ENCODE results near the gene DPP6. TPM values are rescaled to one million over a fixed set of nuclear protein-coding genes. Genes with fewer than 3 reads are reported as not detected.

The DPP6 gene
- total RNA-seq, 1 donor from 2014 or later = not detected

DNA sequence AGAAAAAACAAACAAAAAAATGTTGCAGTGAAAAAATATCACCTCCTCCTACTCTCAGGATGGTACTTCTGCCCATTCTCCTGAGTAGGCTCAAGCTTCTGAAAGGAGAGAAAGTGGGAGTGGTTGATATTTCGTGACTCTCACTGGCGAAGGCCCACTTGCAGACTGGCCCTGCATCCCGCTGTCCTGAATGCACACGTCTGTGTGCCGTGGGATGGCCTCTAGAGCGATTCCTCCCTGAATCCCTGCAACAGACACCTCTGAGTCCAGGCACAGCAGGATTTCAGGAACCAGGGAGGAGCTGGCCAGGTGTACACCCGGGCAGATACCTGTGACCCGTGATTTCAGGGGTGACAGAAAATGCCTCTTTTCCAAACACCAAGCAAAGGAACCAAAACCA lies 319.2 kb downstream of the DPP6 start:
- Mint-ChIP-seq H3K36me3 (ENCODE audit: unreplicated experiment) (peaks cover 7% of the 10 kb centered on the region), H3K4me3 (ENCODE audit: unreplicated experiment) (no peak overlapping the region), H3K9me3 (ENCODE audit: unreplicated experiment) (peaks cover 16% of the 10 kb centered on the region), H3K27ac (ENCODE audit: unreplicated experiment) (no peak overlapping the region), H3K4me1 (ENCODE audit: low read depth, unreplicated experiment) (no peaks in the 10 kb centered on the region), H3K27me3 (ENCODE audit: unreplicated experiment) (peaks cover 2% of the 10 kb centered on the region)
- DNase-seq = no peak
- TF ChIP-seq, protein P1, sequence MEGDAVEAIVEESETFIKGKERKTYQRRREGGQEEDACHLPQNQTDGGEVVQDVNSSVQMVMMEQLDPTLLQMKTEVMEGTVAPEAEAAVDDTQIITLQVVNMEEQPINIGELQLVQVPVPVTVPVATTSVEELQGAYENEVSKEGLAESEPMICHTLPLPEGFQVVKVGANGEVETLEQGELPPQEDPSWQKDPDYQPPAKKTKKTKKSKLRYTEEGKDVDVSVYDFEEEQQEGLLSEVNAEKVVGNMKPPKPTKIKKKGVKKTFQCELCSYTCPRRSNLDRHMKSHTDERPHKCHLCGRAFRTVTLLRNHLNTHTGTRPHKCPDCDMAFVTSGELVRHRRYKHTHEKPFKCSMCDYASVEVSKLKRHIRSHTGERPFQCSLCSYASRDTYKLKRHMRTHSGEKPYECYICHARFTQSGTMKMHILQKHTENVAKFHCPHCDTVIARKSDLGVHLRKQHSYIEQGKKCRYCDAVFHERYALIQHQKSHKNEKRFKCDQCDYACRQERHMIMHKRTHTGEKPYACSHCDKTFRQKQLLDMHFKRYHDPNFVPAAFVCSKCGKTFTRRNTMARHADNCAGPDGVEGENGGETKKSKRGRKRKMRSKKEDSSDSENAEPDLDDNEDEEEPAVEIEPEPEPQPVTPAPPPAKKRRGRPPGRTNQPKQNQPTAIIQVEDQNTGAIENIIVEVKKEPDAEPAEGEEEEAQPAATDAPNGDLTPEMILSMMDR (IDR thresholded peaks at IDR 0.05; ENCODE audit: partially characterized antibody, unreplicated experiment) = no peak

DNA sequence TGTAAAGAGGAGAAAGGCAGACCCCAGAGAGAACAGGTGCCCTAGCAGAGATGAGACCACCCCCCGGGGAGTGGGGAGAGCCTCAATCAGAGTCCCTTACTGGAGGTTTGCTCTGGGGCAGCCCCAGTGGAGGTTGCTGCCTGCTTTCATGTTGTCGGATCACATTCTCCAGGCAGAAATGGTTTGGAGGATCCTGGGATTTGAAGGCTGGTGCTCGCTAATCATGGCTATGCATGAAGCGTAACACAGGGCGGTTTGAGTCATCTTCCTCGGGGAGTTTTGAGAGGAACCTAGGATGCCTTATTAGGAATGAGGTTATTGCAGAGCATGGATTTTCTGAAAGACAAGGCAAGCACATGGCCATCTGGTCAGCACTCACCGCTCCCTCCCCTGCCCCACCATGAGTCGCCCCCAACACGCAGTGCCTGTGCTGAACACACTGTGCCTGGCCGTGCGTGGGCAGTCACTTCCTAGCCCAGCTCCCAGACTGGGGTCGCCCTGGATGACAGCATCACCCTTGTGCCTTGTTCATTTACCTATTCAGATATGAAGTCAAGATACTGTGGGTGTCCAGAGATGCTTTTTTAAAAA lies 319.9 kb downstream of the DPP6 start:
- DNase-seq = no peak

DNA sequence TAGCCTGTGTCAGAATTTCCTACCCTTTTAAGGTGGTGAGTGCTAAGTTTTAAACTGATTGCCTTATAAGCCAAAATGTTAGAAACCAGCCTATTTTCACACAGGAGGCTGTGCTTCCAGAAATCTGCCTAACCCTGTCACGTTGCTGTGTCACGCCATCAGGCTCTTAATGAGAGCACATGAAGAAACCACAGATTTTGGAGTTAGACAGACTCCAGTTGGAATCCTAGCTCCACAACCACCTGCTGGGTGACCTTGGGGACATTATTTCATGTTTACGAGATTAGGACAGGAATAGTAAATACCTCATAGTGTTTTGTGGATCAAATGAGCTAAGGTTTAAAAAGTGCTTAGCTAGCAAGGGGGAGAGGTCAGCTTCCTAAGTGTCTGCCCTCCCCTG lies 321.8 kb downstream of the DPP6 start:
- Mint-ChIP-seq H3K4me1 (ENCODE audit: low read depth, unreplicated experiment) (no peaks in the 10 kb centered on the region), H3K4me3 (ENCODE audit: unreplicated experiment) (no peak overlapping the region), H3K27ac (ENCODE audit: unreplicated experiment) (no peak overlapping the region), H3K36me3 (ENCODE audit: unreplicated experiment) (peaks cover 3% of the 10 kb centered on the region), H3K9me3 (ENCODE audit: unreplicated experiment) (peaks cover 15% of the 10 kb centered on the region), H3K27me3 (ENCODE audit: unreplicated experiment) (peaks cover 2% of the 10 kb centered on the region)
- DNase-seq = no peak
- TF ChIP-seq, protein P1 (IDR thresholded peaks at IDR 0.05; ENCODE audit: partially characterized antibody, unreplicated experiment) = no peak

More for the DNA sequence above, 319.9 kb downstream of the DPP6 start:
- no peaks in the 10 kb centered on the region for H3K4me1 Mint-ChIP-seq (ENCODE audit: low read depth, unreplicated experiment)
- peaks cover 3% of the 10 kb centered on the region for H3K36me3 Mint-ChIP-seq (ENCODE audit: unreplicated experiment)
- no peak overlapping the region for H3K27ac Mint-ChIP-seq (ENCODE audit: unreplicated experiment)
- TF ChIP-seq, protein P1 (IDR thresholded peaks at IDR 0.05; ENCODE audit: partially characterized antibody, unreplicated experiment) = no peak
- peaks cover 15% of the 10 kb centered on the region for H3K9me3 Mint-ChIP-seq (ENCODE audit: unreplicated experiment)
- peaks cover 2% of the 10 kb centered on the region for H3K27me3 Mint-ChIP-seq (ENCODE audit: unreplicated experiment)
- no peak overlapping the region for H3K4me3 Mint-ChIP-seq (ENCODE audit: unreplicated experiment)

DNA sequence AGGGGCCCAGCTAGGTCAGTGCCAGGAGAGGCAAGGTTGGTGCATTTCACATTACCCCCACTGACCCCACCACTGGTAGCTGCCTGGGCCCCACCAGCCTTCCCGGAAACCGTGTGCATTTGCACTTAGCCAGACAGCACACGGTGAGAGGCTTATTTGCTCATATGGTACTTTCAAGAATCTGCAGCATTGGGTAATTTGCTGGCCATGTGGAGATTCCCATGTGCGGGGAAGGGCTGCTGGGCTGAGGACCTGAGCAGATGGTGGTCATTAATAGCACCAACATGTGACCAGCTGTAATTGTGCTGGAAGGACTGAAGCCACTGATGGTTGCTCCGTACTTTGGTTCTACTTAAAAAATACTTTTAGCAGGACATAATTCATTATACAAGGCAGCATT lies 323.8 kb downstream of the DPP6 start:
- no peak overlapping the region for H3K27ac Mint-ChIP-seq (ENCODE audit: unreplicated experiment)
- no peaks in the 10 kb centered on the region for H3K4me1 Mint-ChIP-seq (ENCODE audit: low read depth, unreplicated experiment)
- H3K9me3 Mint-ChIP-seq (ENCODE audit: unreplicated experiment) = peaks cover 20% of the 10 kb centered on the region
- H3K36me3 Mint-ChIP-seq (ENCODE audit: unreplicated experiment) = no peaks in the 10 kb centered on the region
- TF ChIP-seq, protein P1 (IDR thresholded peaks at IDR 0.05; ENCODE audit: partially characterized antibody, unreplicated experiment) = no peak
- no peak for DNase-seq
- H3K27me3 Mint-ChIP-seq (ENCODE audit: unreplicated experiment) = peaks cover 4% of the 10 kb centered on the region
- no peak overlapping the region for H3K4me3 Mint-ChIP-seq (ENCODE audit: unreplicated experiment)

DNA sequence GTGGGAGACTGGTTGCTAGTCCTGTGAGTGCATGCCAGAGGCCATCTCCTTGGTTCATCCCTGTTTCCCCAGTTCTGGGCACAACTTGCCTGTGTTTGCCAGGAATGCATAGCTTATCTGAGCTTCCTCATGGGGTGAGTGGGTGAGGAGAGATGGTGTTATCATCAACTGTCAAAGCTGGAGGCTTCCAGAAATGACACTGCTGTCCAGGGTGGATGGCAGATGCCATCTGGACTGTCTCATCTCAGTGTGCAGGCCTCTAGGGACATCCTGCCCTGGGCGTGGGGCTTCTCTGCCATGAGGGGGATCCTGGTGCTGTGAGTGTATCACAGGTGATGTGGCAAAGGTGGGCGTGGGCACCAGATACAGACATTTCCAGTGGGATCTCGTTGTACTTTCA lies 328.6 kb downstream of the DPP6 start:
- Mint-ChIP-seq H3K4me3 (ENCODE audit: unreplicated experiment) (no peak overlapping the region), H3K36me3 (ENCODE audit: unreplicated experiment) (peaks cover 4% of the 10 kb centered on the region), H3K27ac (ENCODE audit: unreplicated experiment) (no peak overlapping the region), H3K9me3 (ENCODE audit: unreplicated experiment) (peaks cover 27% of the 10 kb centered on the region), H3K4me1 (ENCODE audit: low read depth, unreplicated experiment) (no peaks in the 10 kb centered on the region), H3K27me3 (ENCODE audit: unreplicated experiment) (peaks cover 2% of the 10 kb centered on the region)
- DNase-seq = no peak
- TF ChIP-seq, protein P1 (IDR thresholded peaks at IDR 0.05; ENCODE audit: partially characterized antibody, unreplicated experiment) = no peak

Measured in glutamatergic neuron (in vitro differentiated cells).